ENCODE measurements around the gene MT1M. TPM values are rescaled to one million over a fixed set of nuclear protein-coding genes. Genes with fewer than 3 reads are reported as not detected.

Gene MT1M
- total and polyA plus RNA-seq, 10 of the 15 experiments (the other 5 are each of a cell fraction or from before 2014, with no cell fraction given) = not detected

DNA sequence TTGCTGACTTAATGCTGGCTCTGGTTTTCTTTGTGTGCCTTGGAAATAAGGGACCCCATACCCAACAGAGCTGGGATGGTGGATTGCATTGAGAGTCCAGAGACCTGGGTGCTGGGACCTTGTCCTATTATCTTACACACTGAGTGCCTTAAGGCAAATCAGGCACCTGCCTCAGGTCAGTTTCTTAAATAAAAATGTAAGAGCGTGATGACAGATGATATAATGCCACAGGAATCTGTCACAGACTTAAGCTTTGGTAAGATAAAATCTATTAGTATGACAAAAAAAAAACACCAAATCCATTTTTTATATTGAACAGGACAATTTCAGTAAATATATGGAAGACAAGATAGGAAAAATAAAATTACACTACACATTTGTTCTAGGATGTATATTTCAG lies 7.6 kb downstream of the MT1M start (continued):
- TF ChIP-seq BHLHE40 (IDR thresholded peaks at IDR 0.05; ENCODE audit: borderline replicate concordance in 1 of 2, low read depth in 2 of 2, low read length in 1 of 2) (no peak), ZNF24 (IDR thresholded peaks at IDR 0.05) (no peak), CBFB (IDR thresholded peaks at IDR 0.05; ENCODE audit: low read depth) (no peak), SREBF1 (IDR thresholded peaks at IDR 0.05; ENCODE audit: low read length) (no peak), EP300 (IDR thresholded peaks at IDR 0.05; ENCODE audit: borderline replicate concordance in 1 of 2, control insufficient read depth in 1 of 2, low read depth in 2 of 2, low read length in 2 of 2) (no peak)
- TF ChIP-seq, protein P1, sequence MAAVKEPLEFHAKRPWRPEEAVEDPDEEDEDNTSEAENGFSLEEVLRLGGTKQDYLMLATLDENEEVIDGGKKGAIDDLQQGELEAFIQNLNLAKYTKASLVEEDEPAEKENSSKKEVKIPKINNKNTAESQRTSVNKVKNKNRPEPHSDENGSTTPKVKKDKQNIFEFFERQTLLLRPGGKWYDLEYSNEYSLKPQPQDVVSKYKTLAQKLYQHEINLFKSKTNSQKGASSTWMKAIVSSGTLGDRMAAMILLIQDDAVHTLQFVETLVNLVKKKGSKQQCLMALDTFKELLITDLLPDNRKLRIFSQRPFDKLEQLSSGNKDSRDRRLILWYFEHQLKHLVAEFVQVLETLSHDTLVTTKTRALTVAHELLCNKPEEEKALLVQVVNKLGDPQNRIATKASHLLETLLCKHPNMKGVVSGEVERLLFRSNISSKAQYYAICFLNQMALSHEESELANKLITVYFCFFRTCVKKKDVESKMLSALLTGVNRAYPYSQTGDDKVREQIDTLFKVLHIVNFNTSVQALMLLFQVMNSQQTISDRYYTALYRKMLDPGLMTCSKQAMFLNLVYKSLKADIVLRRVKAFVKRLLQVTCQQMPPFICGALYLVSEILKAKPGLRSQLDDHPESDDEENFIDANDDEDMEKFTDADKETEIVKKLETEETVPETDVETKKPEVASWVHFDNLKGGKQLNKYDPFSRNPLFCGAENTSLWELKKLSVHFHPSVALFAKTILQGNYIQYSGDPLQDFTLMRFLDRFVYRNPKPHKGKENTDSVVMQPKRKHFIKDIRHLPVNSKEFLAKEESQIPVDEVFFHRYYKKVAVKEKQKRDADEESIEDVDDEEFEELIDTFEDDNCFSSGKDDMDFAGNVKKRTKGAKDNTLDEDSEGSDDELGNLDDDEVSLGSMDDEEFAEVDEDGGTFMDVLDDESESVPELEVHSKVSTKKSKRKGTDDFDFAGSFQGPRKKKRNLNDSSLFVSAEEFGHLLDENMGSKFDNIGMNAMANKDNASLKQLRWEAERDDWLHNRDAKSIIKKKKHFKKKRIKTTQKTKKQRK (IDR thresholded peaks at IDR 0.05; ENCODE audit: low read depth, low read length) = no peak

- ChIA-PET RAD21 (ENCODE audit: unreplicated experiment) (no interaction called here), CTCF (interaction anchor here (0.8 to 2.0 kb wide), 3 partner anchors 37 to 61 kb away, joined by 3 to 6 read pairs (median 3); no protein-coding TSS in a partner anchor), POLR2A (interaction anchor here (1.1 kb wide), 1 partner anchor 391 kb away, joined by 3 read pairs; no protein-coding TSS in a partner anchor), SMC1A (ENCODE audit: uncharacterized antibody, unreplicated experiment) (interaction anchor here (0.9 kb wide), 1 partner anchor 29 kb away, joined by 3 read pairs; no protein-coding TSS in a partner anchor)
- H3K79me2 ChIP-seq (ENCODE audit: control insufficient read depth, insufficient read depth, low read length) = no peaks in the 10 kb centered on the region
- H3K27ac ChIP-seq (ENCODE audit: control insufficient read depth, insufficient read depth) = no peak overlapping the region
- no peaks in the 10 kb centered on the region for H3K9me3 ChIP-seq (replicated peaks; ENCODE audit: control insufficient read depth, insufficient read depth, low read length)
- no peak for ATAC-seq
- no peaks in the 10 kb centered on the region for H3K4me1 ChIP-seq (ENCODE audit: control insufficient read depth, insufficient read depth, low read length)
- DNase-seq (ENCODE audit: low read depth, low spot score) = no peak
- intact Hi-C loops (cut with micrococcal nuclease; ENCODE audit: unreplicated experiment) = no loop called here
- peak; percentile 49 for FAIRE-seq
- no peaks in the 10 kb centered on the region for H4K20me1 ChIP-seq (ENCODE audit: control insufficient read depth, insufficient read depth)
- in situ Hi-C loops (cut with MboI) = no loop called here
- H3K36me3 ChIP-seq (ENCODE audit: control insufficient read depth in 2 of 2, insufficient read depth in 2 of 2, low read length in 1 of 2) = no peaks in the 10 kb centered on the region
- 91% methylated on average over 2 of the region's 2 CpGs for WGBS (ENCODE audit: insufficient coverage, insufficient replicate concordance, low lambda C conversion rate, missing lambda C conversion rate)
- no TSS peak for BruUV-seq (replicated peaks)
- peaks cover 17 to 29% of the 10 kb centered on the region in 2 experiments for H3K27me3 ChIP-seq (replicated peaks in 1 of 2; ENCODE audit: control insufficient read depth in 2 of 2, insufficient read depth in 2 of 2, low read length in 1 of 2)
- no peak overlapping the region for H3K9ac ChIP-seq (ENCODE audit: control insufficient read depth, insufficient read depth, low read length)
- no peak overlapping the region for H3K4me2 ChIP-seq (ENCODE audit: control insufficient read depth, insufficient read depth)
- no peak overlapping the region for H2AFZ ChIP-seq (ENCODE audit: control insufficient read depth, low read depth, low read length)
- no peak overlapping the region for H3K4me3 ChIP-seq
- TF ChIP-seq, protein P2, sequence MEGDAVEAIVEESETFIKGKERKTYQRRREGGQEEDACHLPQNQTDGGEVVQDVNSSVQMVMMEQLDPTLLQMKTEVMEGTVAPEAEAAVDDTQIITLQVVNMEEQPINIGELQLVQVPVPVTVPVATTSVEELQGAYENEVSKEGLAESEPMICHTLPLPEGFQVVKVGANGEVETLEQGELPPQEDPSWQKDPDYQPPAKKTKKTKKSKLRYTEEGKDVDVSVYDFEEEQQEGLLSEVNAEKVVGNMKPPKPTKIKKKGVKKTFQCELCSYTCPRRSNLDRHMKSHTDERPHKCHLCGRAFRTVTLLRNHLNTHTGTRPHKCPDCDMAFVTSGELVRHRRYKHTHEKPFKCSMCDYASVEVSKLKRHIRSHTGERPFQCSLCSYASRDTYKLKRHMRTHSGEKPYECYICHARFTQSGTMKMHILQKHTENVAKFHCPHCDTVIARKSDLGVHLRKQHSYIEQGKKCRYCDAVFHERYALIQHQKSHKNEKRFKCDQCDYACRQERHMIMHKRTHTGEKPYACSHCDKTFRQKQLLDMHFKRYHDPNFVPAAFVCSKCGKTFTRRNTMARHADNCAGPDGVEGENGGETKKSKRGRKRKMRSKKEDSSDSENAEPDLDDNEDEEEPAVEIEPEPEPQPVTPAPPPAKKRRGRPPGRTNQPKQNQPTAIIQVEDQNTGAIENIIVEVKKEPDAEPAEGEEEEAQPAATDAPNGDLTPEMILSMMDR (IDR thresholded peaks at IDR 0.05 in 2 of 3, conservative IDR thresholded peaks at IDR 0.05 in 1 of 3; ENCODE audit: control insufficient read depth in 2 of 3, extremely low read depth in 1 of 3, insufficient read depth in 1 of 3, low read depth in 3 of 3, low read length in 3 of 3) = no peak
- TF ChIP-seq CREM (IDR thresholded peaks at IDR 0.05; ENCODE audit: low read depth) (no peak), RFX5 (IDR thresholded peaks at IDR 0.05; ENCODE audit: low read depth, low read length) (no peak), FOXK2 (IDR thresholded peaks at IDR 0.05) (no peak), ZNF217 (IDR thresholded peaks at IDR 0.05) (no peak), EZH2 (IDR thresholded peaks at IDR 0.05; ENCODE audit: borderline replicate concordance, control insufficient read depth, low read depth, low read length) (no peak), NFYA (IDR thresholded peaks at IDR 0.05; ENCODE audit: borderline replicate concordance, low read depth, low read length) (no peak), EED (IDR thresholded peaks at IDR 0.05; ENCODE audit: low read depth) (no peak), RCOR1 (conservative IDR thresholded peaks at IDR 0.05; ENCODE audit: low read depth, low read length) (no peak), RAD51 (IDR thresholded peaks at IDR 0.05) (no peak), TCF7 (IDR thresholded peaks at IDR 0.05; ENCODE audit: borderline replicate concordance) (no peak), CHD1 (IDR thresholded peaks at IDR 0.05; ENCODE audit: low read depth, low read length) (no peak), SUZ12 (IDR thresholded peaks at IDR 0.05; ENCODE audit: unreplicated experiment) (no peak), SMARCA5 (IDR thresholded peaks at IDR 0.05) (no peak)
These were observed 8.7 kb downstream of the MT1M start for GRCh38 chr16:56641166-56641565.
